Dendritic cell treated with granulocyte-macrophage colony-stimulating factor and Interleukin-4, amounts not matched to agents 40 ng/mL and 50 ng/mL, for 4 days (primary cell): Measurements from ENCODE around the gene TACO1.

Experiments
- H3K27ac Mint-ChIP-seq: one replicate; pipeline ENCODE4 v1.8.0; 2022; ENCODE audit warnings: mild to moderate bottlenecking, mixed read lengths
- H3K27me3 Mint-ChIP-seq: one replicate; pipeline ENCODE4 v1.8.0; 2022; ENCODE audit warnings: mild to moderate bottlenecking, mixed read lengths
- H3K36me3 Mint-ChIP-seq: one replicate; pipeline ENCODE4 v1.8.0; 2022; ENCODE audit warnings: low read depth, mixed read lengths
- H3K4me1 Mint-ChIP-seq: one replicate; pipeline ENCODE4 v1.8.0; 2022; ENCODE audit warnings: low read depth, mixed read lengths
- H3K4me3 Mint-ChIP-seq: one replicate; pipeline ENCODE4 v1.8.0; 2022; ENCODE audit warnings: mild to moderate bottlenecking, moderate library complexity, mixed read lengths
- H3K9me3 Mint-ChIP-seq: one replicate; pipeline ENCODE4 v1.8.0; 2022; ENCODE audit warnings: mixed read lengths
- intact Hi-C: fragments of 100-400 bp; cut with micrococcal nuclease; formaldehyde crosslinking; loops from one replicate; pipeline ENCODE4 v1.15.0; 2022

Gene TACO1

DNA sequence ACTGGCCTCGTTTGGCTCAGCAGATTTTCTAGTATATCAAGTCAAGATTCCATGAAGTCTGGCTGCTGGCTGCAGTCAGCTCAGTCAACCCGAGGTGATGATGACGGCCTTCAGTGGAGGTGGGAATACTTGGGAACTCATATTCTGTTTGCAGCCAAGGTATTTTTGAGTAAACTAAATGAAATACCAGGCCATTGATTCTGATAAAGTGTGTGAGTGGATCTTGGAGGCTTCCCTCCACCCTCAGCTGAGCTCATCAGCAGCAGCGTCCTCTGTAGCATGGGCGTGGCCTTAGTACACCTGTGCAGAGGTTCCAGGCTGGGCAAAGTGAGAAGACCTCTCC lies 22.0 kb upstream of the TACO1 start:
- Mint-ChIP-seq H3K36me3 (peaks cover 80% of the 10 kb centered on the region), H3K4me3 (no peak overlapping the region), H3K9me3 (no peaks in the 10 kb centered on the region), H3K27ac (no peak overlapping the region), H3K27me3 (no peaks in the 10 kb centered on the region), H3K4me1 (peaks cover 6% of the 10 kb centered on the region)
- intact Hi-C loops: no loop called here

DNA sequence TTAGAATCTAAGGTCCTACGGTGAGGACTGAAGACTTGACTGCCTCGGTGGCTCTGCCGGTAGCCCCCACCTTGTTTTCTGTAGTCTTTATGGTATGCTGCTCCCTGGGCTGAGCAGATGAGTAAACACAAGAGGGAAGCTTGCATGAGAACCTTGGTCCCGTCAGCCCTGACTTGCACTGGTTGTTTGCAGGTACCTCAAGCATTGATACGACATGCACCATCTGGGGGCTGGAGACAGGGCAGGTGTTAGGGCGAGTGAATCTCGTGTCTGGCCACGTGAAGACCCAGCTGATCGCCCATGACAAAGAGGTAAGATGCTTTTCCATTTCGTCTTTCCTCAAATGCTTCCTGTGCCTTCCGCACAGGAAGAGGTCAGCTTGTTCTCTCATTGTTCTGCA lies 21.1 kb upstream of the TACO1 start:
- H3K9me3 Mint-ChIP-seq: no peaks in the 10 kb centered on the region
- intact Hi-C loops: no loop called here
- no peak overlapping the region for H3K27ac Mint-ChIP-seq

GRCh38 chr17:63587770-63588169 lies 12.9 kb upstream of the TACO1 start:
- Mint-ChIP-seq H3K4me3 (no peak overlapping the region), H3K27ac (no peak overlapping the region), H3K4me1 (no peaks in the 10 kb centered on the region), H3K36me3 (peaks cover 98% of the 10 kb centered on the region), H3K9me3 (no peaks in the 10 kb centered on the region), H3K27me3 (no peaks in the 10 kb centered on the region)
- intact Hi-C loops: no loop called here

More for the DNA sequence above, 21.1 kb upstream of the TACO1 start:
- H3K36me3 Mint-ChIP-seq: peaks cover 83% of the 10 kb centered on the region
- H3K27me3 Mint-ChIP-seq: no peaks in the 10 kb centered on the region
- no peaks in the 10 kb centered on the region for H3K4me1 Mint-ChIP-seq
- H3K4me3 Mint-ChIP-seq: no peak overlapping the region

GRCh38 chr17:63588797-63589196 lies 11.9 kb upstream of the TACO1 start:
- H3K27ac Mint-ChIP-seq: no peak overlapping the region
- no peaks in the 10 kb centered on the region for H3K4me1 Mint-ChIP-seq
- intact Hi-C loops: no loop called here
- H3K9me3 Mint-ChIP-seq: no peaks in the 10 kb centered on the region
- H3K36me3 Mint-ChIP-seq: peaks cover 98% of the 10 kb centered on the region
- no peak overlapping the region for H3K4me3 Mint-ChIP-seq
- no peaks in the 10 kb centered on the region for H3K27me3 Mint-ChIP-seq

DNA sequence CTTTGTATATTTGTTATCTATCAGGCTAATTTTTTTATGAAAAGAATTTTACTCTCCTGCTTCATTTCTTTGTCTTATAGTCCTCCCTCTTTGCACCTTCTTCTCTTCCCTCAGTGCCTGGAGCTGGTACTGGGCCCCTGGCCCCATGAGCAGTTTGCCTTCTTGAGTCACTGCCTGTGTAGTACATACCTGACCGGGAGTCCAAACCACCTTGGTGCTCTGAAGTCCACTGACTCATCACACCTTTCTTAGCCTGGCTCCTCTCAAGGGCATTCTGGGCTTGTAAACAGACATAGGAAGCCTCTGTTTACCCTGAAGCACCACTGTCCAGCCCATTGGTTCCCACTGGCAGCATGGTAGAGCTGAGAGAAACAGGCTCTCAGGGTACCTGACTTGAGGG lies 11.0 kb upstream of the TACO1 start:
- Mint-ChIP-seq H3K36me3 (peaks cover 98% of the 10 kb centered on the region), H3K4me3 (no peak overlapping the region)
- intact Hi-C loops: no loop called here

GRCh38 chr17:63592797-63593196 lies 7.9 kb upstream of the TACO1 start:
- Mint-ChIP-seq H3K4me1 (no peaks in the 10 kb centered on the region), H3K4me3 (no peak overlapping the region), H3K27ac (no peak overlapping the region), H3K27me3 (no peaks in the 10 kb centered on the region), H3K9me3 (no peaks in the 10 kb centered on the region), H3K36me3 (peaks cover 84% of the 10 kb centered on the region)
- intact Hi-C loops: no loop called here

More for the DNA sequence above, 11.0 kb upstream of the TACO1 start:
- Mint-ChIP-seq H3K27me3 (no peaks in the 10 kb centered on the region), H3K27ac (no peak overlapping the region), H3K9me3 (no peaks in the 10 kb centered on the region), H3K4me1 (no peaks in the 10 kb centered on the region)

DNA sequence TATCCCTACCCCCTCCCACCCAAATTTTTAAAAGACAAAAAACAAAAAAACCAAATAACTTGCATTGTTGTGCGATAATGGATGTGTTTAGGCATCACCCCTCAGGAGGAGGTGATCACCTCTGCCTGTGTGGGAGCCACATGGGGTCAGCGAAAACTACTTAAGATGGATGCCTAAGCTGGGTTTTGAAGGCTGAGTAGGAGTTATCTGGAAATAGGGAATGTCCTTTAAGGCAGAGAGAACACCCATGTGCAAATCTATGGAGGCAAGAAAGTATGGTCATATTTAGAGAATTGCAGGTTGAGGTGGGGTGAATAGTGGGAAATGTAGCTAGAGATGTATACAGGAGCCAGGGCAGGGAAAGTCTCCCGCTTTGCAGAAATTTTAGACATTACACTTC lies 5.6 kb upstream of the TACO1 start:
- Mint-ChIP-seq H3K4me1 (peaks cover 2% of the 10 kb centered on the region), H3K36me3 (peaks cover 60% of the 10 kb centered on the region)

GRCh38 chr17:63596856-63597586 lies 3.7 kb upstream of the TACO1 start:
- Mint-ChIP-seq H3K36me3 (peaks cover 47% of the 10 kb centered on the region), H3K4me3 (no peak overlapping the region), H3K27ac (no peak overlapping the region), H3K27me3 (no peaks in the 10 kb centered on the region), H3K4me1 (peaks cover 8% of the 10 kb centered on the region), H3K9me3 (no peaks in the 10 kb centered on the region)
- intact Hi-C loops: loop anchor here (5.0 kb wide), 1 partner anchor 45 kb away; the partner anchor contains the start of gene DCAF7

More for the DNA sequence above, 5.6 kb upstream of the TACO1 start:
- Mint-ChIP-seq H3K27me3 (no peaks in the 10 kb centered on the region), H3K9me3 (no peaks in the 10 kb centered on the region), H3K4me3 (no peak overlapping the region), H3K27ac (no peak overlapping the region)
- intact Hi-C loops: loop anchor here (5.0 kb wide), 1 partner anchor 43 kb away; the partner anchor contains the start of gene DCAF7

- Mint-ChIP-seq H3K27ac (no peak overlapping the region), H3K4me3 (no peak overlapping the region), H3K4me1 (peaks cover 8% of the 10 kb centered on the region), H3K9me3 (no peaks in the 10 kb centered on the region), H3K27me3 (no peaks in the 10 kb centered on the region), H3K36me3 (peaks cover 37% of the 10 kb centered on the region)
- intact Hi-C loops: loop anchor here (5.0 kb wide), 1 partner anchor 46 kb away; the partner anchor contains the start of gene DCAF7
Observed at GRCh38 chr17:63598281-63598680, 2.4 kb upstream of the TACO1 start.

- H3K27ac Mint-ChIP-seq: peak overlapping the region; percentile 90
- H3K27me3 Mint-ChIP-seq: no peaks in the 10 kb centered on the region
- intact Hi-C loops: no loop called here
- H3K36me3 Mint-ChIP-seq: peaks cover 41% of the 10 kb centered on the region
- no peaks in the 10 kb centered on the region for H3K9me3 Mint-ChIP-seq
- H3K4me3 Mint-ChIP-seq: peak overlapping the region; percentile 88
- H3K4me1 Mint-ChIP-seq: peaks cover 8% of the 10 kb centered on the region
Observed at GRCh38 chr17:63601439-63602371, 1.0 kb downstream of the TACO1 start.

- intact Hi-C loops: loop anchor here (5.0 kb wide), 1 partner anchor 133 kb away; the partner anchor contains the start of gene ACE
- Mint-ChIP-seq H3K4me1 (no peaks in the 10 kb centered on the region), H3K9me3 (no peaks in the 10 kb centered on the region), H3K27me3 (no peaks in the 10 kb centered on the region), H3K27ac (no peak overlapping the region), H3K36me3 (peaks cover 62% of the 10 kb centered on the region), H3K4me3 (no peak overlapping the region)
Observed at GRCh38 chr17:63609816-63610573, 9.3 kb downstream of the TACO1 start.

DNA sequence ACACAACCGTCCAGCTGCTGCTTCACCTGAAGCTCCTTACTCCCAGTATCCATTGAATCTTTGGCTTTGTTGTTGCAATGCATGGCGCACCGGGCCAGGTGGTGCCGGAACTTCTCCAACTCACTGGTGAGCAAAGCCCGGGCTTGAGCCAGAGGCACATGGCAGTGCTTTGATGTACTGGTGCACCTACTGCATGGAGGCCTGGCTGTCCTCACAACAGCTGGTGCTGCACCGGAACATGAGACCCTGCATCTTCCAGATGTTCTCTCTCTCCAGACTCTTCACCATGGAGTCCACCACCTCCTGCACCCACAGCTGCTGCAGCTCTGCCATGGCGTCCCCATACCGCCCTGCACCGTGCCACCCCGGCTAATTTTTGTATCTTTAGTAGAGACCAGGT lies 10.2 kb downstream of the TACO1 start:
- intact Hi-C loops: loop anchor here (5.0 kb wide), 1 partner anchor 134 kb away; the partner anchor contains the start of gene ACE
- Mint-ChIP-seq H3K27ac (no peak overlapping the region), H3K4me3 (no peak overlapping the region), H3K9me3 (no peaks in the 10 kb centered on the region), H3K27me3 (no peaks in the 10 kb centered on the region), H3K4me1 (no peaks in the 10 kb centered on the region), H3K36me3 (peaks cover 53% of the 10 kb centered on the region)

GRCh38 chr17:63611354-63611753 lies 10.7 kb downstream of the TACO1 start:
- no peak overlapping the region for H3K4me3 Mint-ChIP-seq
- H3K36me3 Mint-ChIP-seq: peaks cover 48% of the 10 kb centered on the region
- intact Hi-C loops: loop anchor here (5.0 kb wide), 1 partner anchor 134 kb away; the partner anchor contains the start of gene ACE
- H3K4me1 Mint-ChIP-seq: no peaks in the 10 kb centered on the region
- no peaks in the 10 kb centered on the region for H3K9me3 Mint-ChIP-seq
- H3K27ac Mint-ChIP-seq: no peak overlapping the region
- no peaks in the 10 kb centered on the region for H3K27me3 Mint-ChIP-seq
